Measurements from ENCODE around the gene CDKN2B-AS1. TPM values are rescaled to one million over a fixed set of nuclear protein-coding genes. Genes with fewer than 3 reads are reported as not detected.
A peak's percentile ranks its signal among the peaks of the same experiment; 100 is the strongest.

Gene CDKN2B-AS1
- 2.5 and 3.2 TPM in 2 replicates for total RNA-seq
- total RNA-seq (2013), result 2.3 TPM
- polyA plus RNA-seq, result 1.0 and 1.3 TPM in 2 replicates
- 0.69 and 1.1 TPM in 2 replicates for polyA minus RNA-seq

GRCh38 chr9:21994556-21995005 is at the start of gene CDKN2B-AS1:
CDKN2B-AS1 (plus strand) TSS chr9:21994791.
- H2AFZ ChIP-seq (ENCODE audit: insufficient read depth, low read depth, low read length, poor library complexity, severe bottlenecking), result peak within 1 kb of the TSS; percentile 88
- CTCF ChIA-PET, result interaction anchor here (0.6 to 6.8 kb wide), 11 partner anchors 9 to 458 kb away, joined by 3 to 60 read pairs (median 4); partner anchors contain the start of gene CDKN2B
- TF ChIP-seq, protein P1, sequence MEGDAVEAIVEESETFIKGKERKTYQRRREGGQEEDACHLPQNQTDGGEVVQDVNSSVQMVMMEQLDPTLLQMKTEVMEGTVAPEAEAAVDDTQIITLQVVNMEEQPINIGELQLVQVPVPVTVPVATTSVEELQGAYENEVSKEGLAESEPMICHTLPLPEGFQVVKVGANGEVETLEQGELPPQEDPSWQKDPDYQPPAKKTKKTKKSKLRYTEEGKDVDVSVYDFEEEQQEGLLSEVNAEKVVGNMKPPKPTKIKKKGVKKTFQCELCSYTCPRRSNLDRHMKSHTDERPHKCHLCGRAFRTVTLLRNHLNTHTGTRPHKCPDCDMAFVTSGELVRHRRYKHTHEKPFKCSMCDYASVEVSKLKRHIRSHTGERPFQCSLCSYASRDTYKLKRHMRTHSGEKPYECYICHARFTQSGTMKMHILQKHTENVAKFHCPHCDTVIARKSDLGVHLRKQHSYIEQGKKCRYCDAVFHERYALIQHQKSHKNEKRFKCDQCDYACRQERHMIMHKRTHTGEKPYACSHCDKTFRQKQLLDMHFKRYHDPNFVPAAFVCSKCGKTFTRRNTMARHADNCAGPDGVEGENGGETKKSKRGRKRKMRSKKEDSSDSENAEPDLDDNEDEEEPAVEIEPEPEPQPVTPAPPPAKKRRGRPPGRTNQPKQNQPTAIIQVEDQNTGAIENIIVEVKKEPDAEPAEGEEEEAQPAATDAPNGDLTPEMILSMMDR (IDR thresholded peaks at IDR 0.05), result no peak
- TF ChIP-seq EZH2 (IDR thresholded peaks at IDR 0.05; ENCODE audit: borderline replicate concordance, insufficient read depth, low read depth, low read length, poor library complexity, severe bottlenecking), result no peak

DNA sequence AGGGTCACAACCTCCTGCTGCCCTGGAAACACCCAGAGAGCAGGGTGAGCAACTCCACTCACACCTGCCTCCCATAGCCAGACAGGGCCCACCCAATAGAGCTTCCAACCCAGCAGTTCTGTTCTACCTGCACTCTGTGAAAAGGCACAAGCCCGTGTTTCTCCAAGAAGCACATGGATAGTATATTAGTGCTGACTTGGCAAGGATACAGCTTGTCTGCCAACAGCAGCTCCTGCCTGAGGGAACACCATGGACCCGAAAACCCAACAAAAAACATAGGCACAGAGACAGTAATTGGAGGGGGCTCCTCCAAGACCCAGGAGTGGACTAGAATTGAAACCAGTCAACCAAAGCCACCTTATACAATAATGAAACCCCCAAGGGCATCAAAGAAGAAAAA is 49.0 kb upstream of the CDKN2B-AS1 start:
- no peaks in the 10 kb centered on the region for H3K9me3 Mint-ChIP-seq (ENCODE audit: insufficient read depth)
- CTCF ChIA-PET, result no interaction called here
- H3K27ac Mint-ChIP-seq, result no peak overlapping the region

More at GRCh38 chr9:21994556-21995005, at the start of gene CDKN2B-AS1:
- DNase-seq (no peak), ATAC-seq (ENCODE audit: low read depth) (peak; percentile 42)
- H3K9me3 ChIP-seq (ENCODE audit: control extremely low read depth in 1 of 3, control insufficient read depth in 2 of 3, insufficient read depth in 1 of 3, low read length in 2 of 3), result peaks cover 0 to 7% (median 5%) of the 10 kb centered on the region in 3 donors
- peaks cover 9% of the 10 kb centered on the region for H3K79me2 ChIP-seq (ENCODE audit: control insufficient read depth, insufficient read depth, low read length)
- H3K27me3 Mint-ChIP-seq, result peaks cover 6% of the 10 kb centered on the region
- H3K4me3 ChIP-seq (ENCODE audit: control extremely low read depth in 1 of 5, extremely low read depth in 1 of 5, insufficient read depth in 1 of 5, low read depth in 2 of 5, low read length in 4 of 5), result peak within 1 kb of the TSS; percentile 76 to 97 (median 86)
- peaks cover 8% of the 10 kb centered on the region for H4K20me1 ChIP-seq (ENCODE audit: control insufficient read depth, insufficient read depth, low read length, poor library complexity, severe bottlenecking)
- H3K27ac Mint-ChIP-seq, result peak within 1 kb of the TSS; percentile 95
- peak within 1 kb of the TSS; percentile 97 for H3K4me3 Mint-ChIP-seq
- peaks cover 19 to 26% of the 10 kb centered on the region in 2 donors for H3K4me1 ChIP-seq (ENCODE audit: control insufficient read depth in 2 of 2, insufficient read depth in 2 of 2, low read length in 2 of 2)
- intact Hi-C loops (cut with micrococcal nuclease), result loop anchor here (1.0 to 10.0 kb wide), 10 partner anchors 10 to 1310 kb away; partner anchors contain the start of genes FOCAD, IFNA1, KLHL9 and MTAP
- under 1% methylated on average over 35 of the region's 43 CpGs for WGBS (ENCODE audit: insufficient coverage)
- peak within 1 kb of the TSS; percentile 87 to 94 for H3K27ac ChIP-seq (ENCODE audit: low read length in 2 of 2)
- peaks cover 0 to 20% (median 9%) of the 10 kb centered on the region in 4 experiments for H3K27me3 ChIP-seq (replicated peaks in 1 of 4; ENCODE audit: control extremely low read depth in 1 of 4, control insufficient read depth in 3 of 4, insufficient read depth in 4 of 4, low read length in 3 of 4)
- H3K36me3 ChIP-seq (replicated peaks in 1 of 2; ENCODE audit: control extremely low read depth in 1 of 2, control insufficient read depth in 1 of 2, extremely low read depth in 1 of 2, insufficient read depth in 2 of 2, low read length in 1 of 2), result no peaks in the 10 kb centered on the region
- POLR2A ChIA-PET, result interaction anchor here (0.6 to 1.7 kb wide), 3 partner anchors 14 to 327 kb away, joined by 4 to 7 read pairs (median 5); partner anchors contain the start of gene CDKN2B
- H3K9me3 Mint-ChIP-seq (ENCODE audit: insufficient read depth), result no peaks in the 10 kb centered on the region
- H3K9ac ChIP-seq (ENCODE audit: low read length), result peak within 1 kb of the TSS; percentile 96
- peaks cover 22% of the 10 kb centered on the region for H3K4me1 Mint-ChIP-seq
- H3K4me2 ChIP-seq (replicated peaks; ENCODE audit: low read depth, low read length, poor library complexity, severe bottlenecking), result peak within 1 kb of the TSS; percentile 97

More for the DNA sequence above, 49.0 kb upstream of the CDKN2B-AS1 start:
- H3K9ac ChIP-seq (ENCODE audit: low read length), result no peak overlapping the region
- no CpG with 5 or more reads among the region's 2 CpGs for WGBS (ENCODE audit: insufficient coverage)
- no peaks in the 10 kb centered on the region for H3K4me1 ChIP-seq (ENCODE audit: control insufficient read depth in 2 of 2, insufficient read depth in 2 of 2, low read length in 2 of 2)
- H3K9me3 ChIP-seq (ENCODE audit: control extremely low read depth in 1 of 3, control insufficient read depth in 2 of 3, insufficient read depth in 1 of 3, low read length in 2 of 3), result peaks cover 0 to 5% (median 0%) of the 10 kb centered on the region in 3 donors
- no peaks in the 10 kb centered on the region for H4K20me1 ChIP-seq (ENCODE audit: control insufficient read depth, insufficient read depth, low read length, poor library complexity, severe bottlenecking)
- no peak for DNase-seq
- no peak for TF ChIP-seq EZH2 (IDR thresholded peaks at IDR 0.05; ENCODE audit: borderline replicate concordance, insufficient read depth, low read depth, low read length, poor library complexity, severe bottlenecking)
- H3K4me2 ChIP-seq (replicated peaks; ENCODE audit: low read depth, low read length, poor library complexity, severe bottlenecking), result no peak overlapping the region
- Mint-ChIP-seq H3K4me3 (no peak overlapping the region), H3K27me3 (peaks cover 38% of the 10 kb centered on the region), H3K4me1 (no peaks in the 10 kb centered on the region)
- H2AFZ ChIP-seq (ENCODE audit: insufficient read depth, low read depth, low read length, poor library complexity, severe bottlenecking), result no peak overlapping the region
- no peaks in the 10 kb centered on the region for H3K36me3 ChIP-seq (replicated peaks in 1 of 2; ENCODE audit: control extremely low read depth in 1 of 2, control insufficient read depth in 1 of 2, extremely low read depth in 1 of 2, insufficient read depth in 2 of 2, low read length in 1 of 2)
- intact Hi-C loops (cut with micrococcal nuclease), result no loop called here
- POLR2A ChIA-PET, result no interaction called here
- H3K4me3 ChIP-seq (ENCODE audit: control extremely low read depth in 1 of 5, extremely low read depth in 1 of 5, insufficient read depth in 1 of 5, low read depth in 2 of 5, low read length in 4 of 5), result no peak overlapping the region
- no peak for ATAC-seq (ENCODE audit: low read depth)
- peaks cover 0 to 14% (median 3%) of the 10 kb centered on the region in 4 experiments for H3K27me3 ChIP-seq (replicated peaks in 1 of 4; ENCODE audit: control extremely low read depth in 1 of 4, control insufficient read depth in 3 of 4, insufficient read depth in 4 of 4, low read length in 3 of 4)
- no peaks in the 10 kb centered on the region for H3K79me2 ChIP-seq (ENCODE audit: control insufficient read depth, insufficient read depth, low read length)
- H3K27ac ChIP-seq (ENCODE audit: low read length in 2 of 2), result no peak overlapping the region
